Mesenteric fat pad (tissue), 1 donor: ENCODE measurements around the gene VIPAS39. TPM values are rescaled to one million over a fixed set of nuclear protein-coding genes. Genes with fewer than 3 reads are reported as not detected.
A peak's percentile ranks its signal among the peaks of the same experiment; 100 is the strongest.

Experiments used
- DNase-seq: peaks from one replicate; pipeline ENCODE4 v3.0.0-alpha.2; 2020; ENCODE audit warnings: low spot score
- total RNA-seq: library from RNA; stranded (reverse); fragmentation: NEBNext Ultra II Directional; extraction: Animal tissue kit (Norgen Biotek cat#: 25700); gene quantifications from one replicate; pipeline ENCODE4 v1.2.1, GENCODE V29; 2021
- donor health status: DM: yes; HTN: yes; CAD: no.

VIPAS39 gene
- total RNA-seq, 1 donor from 2014 or later, result 13.8 TPM

- DNase-seq, result no peak
Measured at GRCh38 chr14:77406718-77407117, 50.7 kb downstream of the VIPAS39 start.

DNA sequence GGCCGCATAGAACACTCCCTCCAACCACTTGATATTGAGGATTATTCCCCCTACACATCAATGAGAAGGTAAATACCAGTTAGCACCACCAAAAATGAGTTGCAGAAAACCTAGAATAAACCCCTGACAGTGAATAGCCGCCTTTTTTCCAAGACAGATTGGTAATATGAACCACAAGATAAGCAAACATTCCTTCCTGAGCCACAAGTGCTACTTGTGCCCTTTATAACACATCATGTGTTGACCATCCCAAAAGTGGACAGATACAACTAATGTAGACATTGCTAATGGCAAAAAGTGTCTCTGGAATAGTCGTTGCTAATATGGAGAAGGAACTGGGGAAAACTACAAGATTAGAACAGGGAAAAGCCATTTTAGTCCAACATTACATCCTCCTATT is 51.3 kb downstream of the VIPAS39 start:
- no peak for DNase-seq

DNA sequence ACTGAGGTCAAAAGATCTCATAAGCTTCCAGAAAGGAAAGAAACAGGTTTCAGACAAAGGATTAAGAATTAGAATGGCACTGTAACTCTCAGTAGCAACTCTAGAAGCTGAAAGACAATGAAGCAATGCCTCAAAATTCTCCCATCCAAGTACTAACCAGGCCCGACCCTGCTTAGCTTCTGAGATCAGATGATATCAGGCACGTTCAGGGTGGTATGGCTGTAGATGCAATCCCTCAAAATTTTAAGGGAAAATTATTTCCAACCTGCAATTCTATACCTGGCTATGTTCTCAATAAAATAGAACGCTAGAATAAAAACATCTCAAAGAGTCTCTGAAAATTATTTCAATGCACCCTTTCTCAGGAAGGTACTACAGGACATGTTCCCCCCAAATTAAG is 53.6 kb downstream of the VIPAS39 start:
- DNase-seq, result no peak

DNA sequence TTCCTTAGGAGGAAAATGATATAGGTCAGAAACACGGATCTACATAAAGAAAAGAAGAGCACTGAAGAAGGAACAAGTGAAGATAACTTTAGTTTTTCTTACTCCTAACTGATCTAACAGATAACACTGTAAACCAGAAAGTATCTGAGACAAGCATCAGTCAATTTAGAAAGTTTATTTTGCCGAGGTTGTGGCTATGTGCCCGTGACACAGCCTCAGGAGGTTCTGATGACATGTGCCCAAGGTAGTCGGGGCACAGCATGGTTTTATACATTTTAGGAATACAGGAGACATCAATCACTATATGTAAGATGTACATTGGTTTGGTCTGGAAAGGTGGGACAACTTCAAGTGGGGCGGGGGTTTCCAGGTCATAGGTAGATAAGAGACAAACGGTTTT is 57.2 kb downstream of the VIPAS39 start:
- DNase-seq, result no peak

DNA sequence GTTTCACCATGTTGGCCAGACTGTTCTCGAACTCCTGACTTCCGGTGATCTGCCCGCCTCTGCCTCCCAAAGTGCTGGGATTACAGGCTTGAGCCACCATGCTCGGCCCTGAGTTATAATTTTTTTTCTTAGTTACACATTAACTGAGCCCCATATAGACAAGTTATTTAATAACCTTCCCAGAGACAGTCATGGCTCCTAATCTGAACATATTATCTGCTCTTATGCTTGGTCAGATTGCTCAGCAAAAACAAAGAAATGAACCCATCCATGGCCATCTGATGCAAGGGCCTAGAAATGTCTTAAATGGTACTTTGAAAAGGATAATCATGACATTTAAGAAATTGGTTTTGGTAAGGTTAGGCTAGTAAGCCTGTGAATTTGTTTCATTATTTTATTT is 67.2 kb downstream of the VIPAS39 start:
- DNase-seq, result no peak

GRCh38 chr14:77378701-77379100 is 78.7 kb downstream of the VIPAS39 start:
- DNase-seq, result no peak

GRCh38 chr14:77377502-77377844 is 79.9 kb downstream of the VIPAS39 start:
- DNase-seq, result no peak

DNA sequence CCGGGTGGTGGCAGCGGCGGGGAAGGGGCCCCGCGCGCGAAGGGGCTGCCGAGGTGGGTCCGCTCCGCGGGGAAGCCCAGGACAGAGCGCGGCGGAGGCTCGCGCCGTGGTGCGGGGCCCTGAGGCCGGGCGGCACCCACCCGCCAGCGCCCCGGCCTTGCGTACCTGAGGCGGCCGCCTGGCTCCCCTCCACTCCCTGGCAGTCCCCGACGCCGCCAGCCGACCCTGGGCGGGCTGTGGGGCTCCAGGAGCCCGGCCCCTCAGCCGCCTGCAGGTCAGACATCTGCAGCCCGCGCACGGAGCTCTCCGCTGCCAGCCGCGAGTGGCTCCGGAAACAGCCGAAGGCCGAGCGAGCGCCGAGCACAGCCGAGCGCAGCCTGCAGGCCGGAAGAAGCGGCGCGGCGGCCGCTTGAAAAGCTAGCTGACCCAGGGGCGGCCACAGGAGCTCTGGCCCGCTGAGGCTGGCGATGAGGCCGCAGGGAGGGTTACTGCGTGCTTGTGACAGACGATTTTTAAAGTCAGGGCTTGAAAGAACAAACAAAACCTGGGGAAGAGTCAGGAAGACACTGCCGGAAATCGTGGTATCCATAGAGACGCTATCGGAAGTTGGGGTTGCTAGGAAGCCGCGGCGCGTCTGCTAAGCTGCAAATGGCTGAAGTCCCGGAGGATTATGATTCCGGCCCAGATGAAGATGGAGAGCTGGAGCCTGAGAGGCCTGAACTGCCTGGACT is 80.5 kb downstream of the VIPAS39 start, which contains the start of the genes SAMD15 and TMED8:
Gene SAMD15, plus strand, starts transcription at position 609 of the 731 bp plus-strand sequence. Its CDS starts 40 bp downstream, at position 649.
Gene TMED8, minus strand, starts transcription at position 324 of the 731 bp plus-strand sequence. Its CDS starts 41 bp downstream, at position 283.
- peak; percentile 95 for DNase-seq

Other genes with a start within 250 kb of the VIPAS39 start
- gene NGB, start 186.4 kb downstream of the VIPAS39 start, total RNA-seq, result not detected
- gene POMT2, start 136.7 kb downstream of the VIPAS39 start, total RNA-seq, result 27.2 TPM
- 12.0 TPM for gene GSTZ1, start 136.6 kb downstream of the VIPAS39 start, total RNA-seq
- gene TMED8, start 80.5 kb downstream of the VIPAS39 start, total RNA-seq, result 15.3 TPM
- 1.5 TPM for gene SAMD15, start 80.2 kb downstream of the VIPAS39 start, total RNA-seq
- gene NOXRED1, start 34.1 kb downstream of the VIPAS39 start, total RNA-seq, result 0.29 TPM
- gene AHSA1, start 492 bp upstream of the VIPAS39 start, total RNA-seq, result 120 TPM
- gene ISM2, start 41.2 kb upstream of the VIPAS39 start, total RNA-seq, result not detected
- 75.2 TPM for gene SPTLC2, start 159.0 kb upstream of the VIPAS39 start, total RNA-seq